WTC11 (cell line): ENCODE data around the gene YBX2. TPM values are rescaled to one million over a fixed set of nuclear protein-coding genes. Genes with fewer than 3 reads are reported as not detected.

Source experiments
- ATAC-seq: fragments of 200-7000 bp; cut with Tn5 transposase; 2 replicates; pipeline ENCODE4 v1.10.0; 2021; ENCODE audit warnings: mild to moderate bottlenecking, moderate library complexity
- CTCF ChIA-PET: fragments of 300-600 bp; sonication (Branson Sonifier 250); formaldehyde crosslinking; loops from one replicate; lab custom pipeline; 2021; ENCODE audit warnings: antibody characterized with exemption; lab: Charles Lee
- POLR2A ChIA-PET: fragments of 350-600 bp; sonication (Branson Sonifier 250); formaldehyde crosslinking; loops from one replicate; lab custom pipeline; 2021; ENCODE audit warnings: antibody characterized with exemption; lab: Charles Lee
- DNase-seq: peaks from one replicate; pipeline ENCODE4 v3.0.0; 2021; ENCODE audit warnings: low spot score
- H3K27ac Mint-ChIP-seq: 2 replicates; pipeline ENCODE4 v1.8.0; 2021; ENCODE audit warnings: mixed read lengths
- H3K27me3 Mint-ChIP-seq: 2 replicates; pipeline ENCODE4 v1.8.0; 2021; ENCODE audit warnings: low read depth, mild to moderate bottlenecking, moderate library complexity, mixed read lengths
- H3K36me3 Mint-ChIP-seq: 2 replicates; pipeline ENCODE4 v1.8.0; 2021; ENCODE audit warnings: mixed read lengths
- H3K4me1 Mint-ChIP-seq: 2 replicates; pipeline ENCODE4 v1.8.0; 2022; ENCODE audit warnings: mixed read lengths
- H3K4me3 Mint-ChIP-seq: 2 replicates; pipeline ENCODE4 v1.8.0; 2021; ENCODE audit warnings: mild to moderate bottlenecking, moderate library complexity, mixed read lengths
- H3K9me3 Mint-ChIP-seq: 2 replicates; pipeline ENCODE4 v1.8.0; 2021; ENCODE audit warnings: mixed read lengths
- AR ChIP-seq: fragments of 250-450 bp; sonication (Bioruptor Pico); IDR thresholded peaks from 2 replicates; pipeline ENCODE4 v1.9.0; 2021; ENCODE audit warnings: mild to moderate bottlenecking
- CBFB ChIP-seq: sonication (generic); formaldehyde crosslinking; IDR thresholded peaks from 2 replicates; pipeline ENCODE4 v1.8.1; 2022; ENCODE audit warnings: mild to moderate bottlenecking, low read depth, missing genetic modification reagents
- CREB1 ChIP-seq: sonication (generic); formaldehyde crosslinking; IDR thresholded peaks from 2 replicates; pipeline ENCODE4 v1.8.0; 2023; ENCODE audit warnings: mild to moderate bottlenecking, missing genetic modification reagents
- CTCF ChIP-seq: fragments of 200-600 bp; IDR thresholded peaks from 2 replicates; pipeline ENCODE4 v1.8.0; 2022; ENCODE audit warnings: antibody characterized with exemption
- FOXK1 ChIP-seq: sonication (generic); formaldehyde crosslinking; IDR thresholded peaks from 2 replicates; pipeline ENCODE4 v1.8.0; 2022; ENCODE audit warnings: mild to moderate bottlenecking, moderate library complexity, missing genetic modification reagents
- FOXP4 ChIP-seq: sonication (generic); formaldehyde crosslinking; IDR thresholded peaks from 2 replicates; pipeline ENCODE4 v1.8.0; 2022; ENCODE audit warnings: mild to moderate bottlenecking, missing genetic modification reagents
- GRHL2 ChIP-seq: fragments of 250-450 bp; sonication (Bioruptor Pico); IDR thresholded peaks from 2 replicates; pipeline ENCODE4 v1.8.0; 2022; ENCODE audit warnings: mild to moderate bottlenecking, moderate library complexity; ENCODE audit not compliant: insufficient replicate concordance, severe bottlenecking
- IRF1 ChIP-seq: sonication (generic); formaldehyde crosslinking; IDR thresholded peaks from 2 replicates; pipeline ENCODE4 v1.8.0; 2023; ENCODE audit warnings: missing genetic modification reagents
- MLX ChIP-seq: sonication (generic); formaldehyde crosslinking; IDR thresholded peaks from 2 replicates; pipeline ENCODE4 v1.8.1; 2023; ENCODE audit warnings: mild to moderate bottlenecking, missing genetic modification reagents, moderate library complexity
- MXD4 ChIP-seq: fragments of 250-450 bp; sonication (Bioruptor Pico); IDR thresholded peaks from 2 replicates; pipeline ENCODE4 v1.8.0; 2021; ENCODE audit warnings: mild to moderate bottlenecking, moderate library complexity, borderline replicate concordance
- NR1H2 ChIP-seq: sonication (generic); formaldehyde crosslinking; IDR thresholded peaks from 2 replicates; pipeline ENCODE4 v1.9.0; 2021; ENCODE audit warnings: mild to moderate bottlenecking, moderate library complexity, missing genetic modification reagents
- PREB ChIP-seq: sonication (generic); formaldehyde crosslinking; IDR thresholded peaks from 2 replicates; pipeline ENCODE4 v1.8.1; 2022; ENCODE audit warnings: mild to moderate bottlenecking, missing genetic modification reagents, moderate library complexity, borderline replicate concordance
- PRRX2 ChIP-seq: fragments of 250-450 bp; sonication (Bioruptor Pico); IDR thresholded peaks from 2 replicates; pipeline ENCODE4 v1.8.0; 2021; ENCODE audit warnings: mild to moderate bottlenecking
- SP1 ChIP-seq: sonication (generic); formaldehyde crosslinking; conservative IDR thresholded peaks from 2 replicates; pipeline ENCODE4 v1.8.1; 2022; ENCODE audit warnings: missing genetic modification reagents
- ZNF263 ChIP-seq: sonication (generic); formaldehyde crosslinking; IDR thresholded peaks from 2 replicates; pipeline ENCODE4 v1.8.1; 2022; ENCODE audit warnings: low read depth, mild to moderate bottlenecking, moderate library complexity, missing genetic modification reagents
- total RNA-seq: library from RNA; stranded (reverse); gene quantifications from 3 replicates; pipeline ENCODE4 v1.2.3, GENCODE V29; 2021
- TF ChIP-seq, protein P1 (sequence below): sonication (generic); formaldehyde crosslinking; IDR thresholded peaks from 2 replicates; pipeline ENCODE4 v1.8.0; 2022; ENCODE audit warnings: mild to moderate bottlenecking, missing genetic modification reagents
- TF ChIP-seq, protein P2 (sequence below): fragments of 250-450 bp; sonication (Bioruptor Pico); IDR thresholded peaks from 2 replicates; pipeline ENCODE4 v2.1.2; 2022; ENCODE audit warnings: mild to moderate bottlenecking, moderate library complexity

The YBX2 gene
- total RNA-seq, 1 experiment from 2014 or later = 26.8 TPM

DNA sequence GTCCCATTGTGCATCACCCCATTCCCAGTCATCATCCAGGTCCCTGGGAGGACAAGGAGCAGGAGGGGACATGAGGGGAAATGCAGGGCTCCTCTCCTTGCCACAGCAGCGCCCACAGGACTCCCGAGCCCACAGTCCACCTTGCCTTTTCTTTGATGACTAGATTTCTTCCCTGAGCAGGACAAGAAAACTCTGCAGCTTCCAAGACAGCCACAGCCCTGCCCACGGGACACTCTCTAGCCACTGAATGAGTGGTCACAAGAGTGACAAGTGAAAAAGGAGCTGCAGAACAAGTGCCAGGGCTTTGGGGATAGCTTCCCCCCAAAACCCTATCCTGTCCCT lies 30.0 kb upstream of the YBX2 start:
- no peak overlapping the region for H3K27ac Mint-ChIP-seq
- TF ChIP-seq, protein P1, sequence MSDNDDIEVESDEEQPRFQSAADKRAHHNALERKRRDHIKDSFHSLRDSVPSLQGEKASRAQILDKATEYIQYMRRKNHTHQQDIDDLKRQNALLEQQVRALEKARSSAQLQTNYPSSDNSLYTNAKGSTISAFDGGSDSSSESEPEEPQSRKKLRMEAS = 0 out of 2 replicates have a peak, but pooled peaks have one; percentile 18
- TF ChIP-seq FOXP4 = 0 out of 2 replicates have a peak, but pooled peaks have one; percentile 35
- no peak for TF ChIP-seq MLX
- TF ChIP-seq PREB (CRISPR knock-in tag) = no peak
- TF ChIP-seq IRF1 = peak; percentile 36; the same call in 1 of the 2 replicates
- H3K27me3 Mint-ChIP-seq = no peaks in the 10 kb centered on the region
- ChIA-PET CTCF (interaction anchor here (0.8 to 1.7 kb wide), 3 partner anchors 12 to 236 kb away, joined by 3 to 12 read pairs (median 5); partner anchors contain the start of gene ACAP1), POLR2A (interaction anchor here (0.6 to 1.4 kb wide), 2 partner anchors 19 to 326 kb away, joined by 3 read pairs; no protein-coding TSS in a partner anchor)
- ATAC-seq = no peak
- H3K36me3 Mint-ChIP-seq = peaks cover 43% of the 10 kb centered on the region
- H3K4me1 Mint-ChIP-seq = peaks cover 12% of the 10 kb centered on the region
- no peaks in the 10 kb centered on the region for H3K9me3 Mint-ChIP-seq
- no peak overlapping the region for H3K4me3 Mint-ChIP-seq
- no peak for DNase-seq

DNA sequence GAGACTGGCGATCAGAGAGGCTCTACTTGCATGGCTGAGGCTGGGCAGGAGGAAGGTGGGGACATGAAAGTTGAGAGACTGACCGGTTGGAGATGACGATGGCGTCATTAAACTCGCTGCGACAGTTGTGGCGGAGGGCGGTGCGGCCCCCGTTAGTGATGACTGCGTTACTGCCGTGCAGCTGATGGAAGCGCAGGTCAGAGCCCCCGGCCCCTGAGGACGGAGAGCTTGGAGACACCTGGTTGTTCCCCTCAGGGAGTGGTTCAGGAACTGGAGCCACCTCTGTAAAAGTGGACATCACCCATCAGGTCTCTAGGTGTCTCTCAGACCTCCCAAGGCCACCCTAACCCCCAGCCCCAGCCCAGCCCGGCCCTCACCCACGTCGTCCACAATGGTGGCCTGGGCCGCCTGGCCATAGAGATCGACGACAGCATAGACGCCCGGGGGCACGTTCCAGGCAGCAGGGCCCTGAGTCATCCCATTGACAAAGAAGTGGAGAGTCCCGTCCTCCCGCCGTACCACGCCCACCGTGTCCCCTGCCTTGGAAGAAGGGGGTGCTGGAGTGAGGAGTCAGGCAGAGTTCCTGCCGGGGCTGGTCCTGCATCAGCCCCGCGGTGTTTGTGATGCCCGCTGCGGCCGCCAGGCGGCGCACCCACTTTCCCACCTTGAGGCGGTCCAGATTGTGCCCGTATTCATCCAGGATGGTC lies 29.4 kb upstream of the YBX2 start:
- Mint-ChIP-seq H3K36me3 (peaks cover 44% of the 10 kb centered on the region), H3K9me3 (no peaks in the 10 kb centered on the region), H3K4me1 (peaks cover 11% of the 10 kb centered on the region), H3K27me3 (no peaks in the 10 kb centered on the region), H3K27ac (no peak overlapping the region), H3K4me3 (no peak overlapping the region)
- ATAC-seq = peak; percentile 85
- POLR2A ChIA-PET = interaction anchor here (0.6 to 1.4 kb wide), 2 partner anchors 20 to 327 kb away, joined by 3 read pairs; no protein-coding TSS in a partner anchor
- peak; percentile 92 for DNase-seq
- CTCF ChIA-PET = interaction anchor here (0.8 to 1.7 kb wide), 3 partner anchors 12 to 236 kb away, joined by 3 to 12 read pairs (median 5); partner anchors contain the start of gene ACAP1
- TF ChIP-seq NR1H2 (no peak), ZNF263 (CRISPR knock-in tag) (no peak), GRHL2 (CRISPR knock-in tag) (no peak), FOXK1 (no peak), MLX (no peak), AR (no peak), SP1 (CRISPR knock-in tag) (no peak), CBFB (CRISPR knock-in tag) (no peak), CTCF (peak; percentile 98), IRF1 (no peak), MXD4 (CRISPR knock-in tag) (no peak), CREB1 (CRISPR knock-in tag) (no peak), PRRX2 (0 out of 2 replicates have a peak, but pooled peaks have one; percentile 33)
- TF ChIP-seq, protein P1 = 0 out of 2 replicates have a peak, but pooled peaks have one; percentile 19
- TF ChIP-seq, protein P2, sequence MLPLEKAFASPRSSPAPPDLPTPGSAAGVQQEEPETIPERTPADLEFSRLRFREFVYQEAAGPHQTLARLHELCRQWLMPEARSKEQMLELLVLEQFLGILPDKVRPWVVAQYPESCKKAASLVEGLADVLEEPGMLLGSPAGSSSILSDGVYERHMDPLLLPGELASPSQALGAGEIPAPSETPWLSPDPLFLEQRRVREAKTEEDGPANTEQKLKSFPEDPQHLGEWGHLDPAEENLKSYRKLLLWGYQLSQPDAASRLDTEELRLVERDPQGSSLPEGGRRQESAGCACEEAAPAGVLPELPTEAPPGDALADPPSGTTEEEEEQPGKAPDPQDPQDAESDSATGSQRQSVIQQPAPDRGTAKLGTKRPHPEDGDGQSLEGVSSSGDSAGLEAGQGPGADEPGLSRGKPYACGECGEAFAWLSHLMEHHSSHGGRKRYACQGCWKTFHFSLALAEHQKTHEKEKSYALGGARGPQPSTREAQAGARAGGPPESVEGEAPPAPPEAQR = no peak
